CD4-positive, alpha-beta memory T cell (primary cell): ENCODE measurements around the gene SEMA6C. TPM values are rescaled to one million over a fixed set of nuclear protein-coding genes. Genes with fewer than 3 reads are reported as not detected.
"Not testable (repeated sequence)": the region's sequence is repeated elsewhere in the genome, so short reads cannot be mapped to it uniquely, and the experiment has no call there.

Experiments used
- CTCF ChIA-PET: fragments of 350-600 bp; sonication (Branson Sonifier 250); formaldehyde crosslinking; loops from one replicate; lab custom pipeline; 2021; ENCODE audit warnings: inconsistent platforms; ENCODE audit not compliant: partially characterized antibody; lab: Charles Lee
- POLR2A ChIA-PET: fragments of 350-600 bp; sonication (Branson Sonifier 250); formaldehyde crosslinking; loops from one replicate; lab custom pipeline; 2021; ENCODE audit not compliant: partially characterized antibody; lab: Charles Lee
- DNase-seq, 5 donors: peaks; one replicate each; pipeline versions ENCODE4 v3.0.0 to v3.0.0-alpha.2; 2020 to 2022; ENCODE audit warnings: mixed read lengths in 1 of 5
- H3K27ac ChIP-seq: one replicate; pipeline ENCODE4 v1.7.0; 2013; ENCODE audit warnings: low read depth, low read length
- H3K27me3 ChIP-seq: 2 replicates; pipeline ENCODE4 v1.7.0; 2013; ENCODE audit warnings: mild to moderate bottlenecking, low read length, moderate library complexity; ENCODE audit not compliant: insufficient read depth
- H3K36me3 ChIP-seq: 2 replicates; pipeline ENCODE4 v1.7.0; 2013; ENCODE audit warnings: mild to moderate bottlenecking, low read length, moderate library complexity; ENCODE audit not compliant: insufficient read depth
- H3K4me1 ChIP-seq: 2 replicates; pipeline ENCODE4 v1.7.0; 2013; ENCODE audit warnings: mild to moderate bottlenecking, low read length, moderate library complexity; ENCODE audit not compliant: insufficient read depth
- H3K4me3 ChIP-seq, 2 donors: one replicate each; pipeline ENCODE4 v1.7.0; 2013; ENCODE audit warnings: low read length in 2 of 2, mild to moderate bottlenecking in 1 of 2
- H3K9me3 ChIP-seq, 2 donors: one replicate each; pipeline ENCODE4 v1.7.0; 2013; ENCODE audit warnings: low read length in 2 of 2, control low read depth in 1 of 2; ENCODE audit not compliant: control insufficient read depth in 1 of 2
- H3K27ac Mint-ChIP-seq, 7 donors: one replicate each; pipeline ENCODE4 v1.8.0; 2020 to 2021; ENCODE audit warnings: mixed read lengths in 7 of 7, mild to moderate bottlenecking in 6 of 7, inconsistent platforms in 3 of 7, moderate library complexity in 3 of 7
- H3K27me3 Mint-ChIP-seq, 2 donors: one replicate each; pipeline ENCODE4 v1.8.0; 2020 to 2021; ENCODE audit warnings: mixed read lengths in 2 of 2
- H3K36me3 Mint-ChIP-seq, 2 donors: one replicate each; pipeline ENCODE4 v1.8.0; 2020 to 2021; ENCODE audit warnings: mixed read lengths in 2 of 2, inconsistent platforms in 1 of 2, mild to moderate bottlenecking in 1 of 2
- H3K4me1 Mint-ChIP-seq, 4 donors: one replicate each; pipeline ENCODE4 v1.8.0; 2020 to 2021; ENCODE audit warnings: mixed read lengths in 4 of 4, mild to moderate bottlenecking in 1 of 4
- H3K4me3 Mint-ChIP-seq, 8 donors: one replicate each; pipeline ENCODE4 v1.8.0; 2020 to 2021; ENCODE audit warnings: mixed read lengths in 8 of 8, mild to moderate bottlenecking in 7 of 8, moderate library complexity in 6 of 8, inconsistent platforms in 3 of 8
- H3K9me3 Mint-ChIP-seq, 8 donors: one replicate each; pipeline ENCODE4 v1.8.0; 2020 to 2021; ENCODE audit warnings: mixed read lengths in 8 of 8, mild to moderate bottlenecking in 5 of 8, inconsistent platforms in 3 of 8, moderate library complexity in 1 of 8
- intact Hi-C: fragments of 100-400 bp; cut with micrococcal nuclease; formaldehyde crosslinking; loops from one replicate; pipeline ENCODE4 v1.15.1; 2023
- polyA plus RNA-seq, 2 donors: library from polyadenylated mRNA; unstranded; fragments of 300-500 nt; fragmentation: Illumina TruSeq; gene quantifications; one replicate each; pipeline ENCODE4 v1.2.3, GENCODE V29; 2021
- total RNA-seq, 2 experiments: library from RNA; stranded (reverse); gene quantifications; one replicate each; pipeline ENCODE4 v1.2.3, GENCODE V29; 2021

The SEMA6C gene, protein sequence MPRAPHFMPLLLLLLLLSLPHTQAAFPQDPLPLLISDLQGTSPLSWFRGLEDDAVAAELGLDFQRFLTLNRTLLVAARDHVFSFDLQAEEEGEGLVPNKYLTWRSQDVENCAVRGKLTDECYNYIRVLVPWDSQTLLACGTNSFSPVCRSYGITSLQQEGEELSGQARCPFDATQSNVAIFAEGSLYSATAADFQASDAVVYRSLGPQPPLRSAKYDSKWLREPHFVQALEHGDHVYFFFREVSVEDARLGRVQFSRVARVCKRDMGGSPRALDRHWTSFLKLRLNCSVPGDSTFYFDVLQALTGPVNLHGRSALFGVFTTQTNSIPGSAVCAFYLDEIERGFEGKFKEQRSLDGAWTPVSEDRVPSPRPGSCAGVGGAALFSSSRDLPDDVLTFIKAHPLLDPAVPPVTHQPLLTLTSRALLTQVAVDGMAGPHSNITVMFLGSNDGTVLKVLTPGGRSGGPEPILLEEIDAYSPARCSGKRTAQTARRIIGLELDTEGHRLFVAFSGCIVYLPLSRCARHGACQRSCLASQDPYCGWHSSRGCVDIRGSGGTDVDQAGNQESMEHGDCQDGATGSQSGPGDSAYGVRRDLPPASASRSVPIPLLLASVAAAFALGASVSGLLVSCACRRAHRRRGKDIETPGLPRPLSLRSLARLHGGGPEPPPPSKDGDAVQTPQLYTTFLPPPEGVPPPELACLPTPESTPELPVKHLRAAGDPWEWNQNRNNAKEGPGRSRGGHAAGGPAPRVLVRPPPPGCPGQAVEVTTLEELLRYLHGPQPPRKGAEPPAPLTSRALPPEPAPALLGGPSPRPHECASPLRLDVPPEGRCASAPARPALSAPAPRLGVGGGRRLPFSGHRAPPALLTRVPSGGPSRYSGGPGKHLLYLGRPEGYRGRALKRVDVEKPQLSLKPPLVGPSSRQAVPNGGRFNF
- total RNA-seq (1 to 10 TPM; 7.6 to 8.2 TPM), polyA plus RNA-seq (1 to 10 TPM in 1 of 2 donors, under 1 TPM in 1; 0.54 to 2.1 TPM)

DNA sequence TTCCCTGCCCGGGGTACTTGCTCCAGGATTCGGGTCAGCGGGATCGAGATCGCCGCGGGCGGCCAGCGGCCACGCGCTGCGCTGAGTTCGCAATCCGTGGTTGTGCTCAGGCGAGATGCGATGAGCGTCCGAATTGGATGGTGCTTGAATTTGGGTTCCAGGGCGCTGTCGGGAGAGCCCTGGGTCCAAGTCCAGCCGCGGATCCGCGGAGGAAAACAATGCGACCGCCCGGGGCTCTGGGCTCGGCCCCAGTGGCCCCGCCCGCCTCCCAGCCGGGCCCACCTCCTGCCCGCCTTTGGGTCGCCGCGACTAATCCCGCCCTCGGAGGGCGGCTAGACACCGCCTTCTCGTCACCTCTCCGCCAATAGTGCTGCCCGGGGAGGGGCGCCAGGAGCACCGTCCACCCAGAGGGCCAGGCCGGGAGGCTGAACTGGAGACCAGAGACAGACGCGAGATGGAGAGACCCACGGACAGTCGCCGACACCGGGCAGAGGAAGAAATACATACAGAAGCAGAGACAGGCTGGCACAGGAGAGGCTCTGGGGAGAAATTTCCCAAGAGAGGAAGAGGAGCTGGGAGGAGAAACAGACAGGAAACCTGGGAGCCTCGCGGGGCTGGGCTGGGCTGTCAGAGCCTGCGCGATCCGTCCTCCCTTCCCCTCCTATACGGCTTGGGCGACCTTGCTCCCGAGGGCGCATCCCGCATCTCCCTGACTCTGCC lies at the start of gene SEMA6C:
Gene SEMA6C (minus strand): TSS at position 220 of the 720 bp plus-strand sequence. CDS start 4,010 bp downstream, outside the sequence.
- H3K27me3 Mint-ChIP-seq: peaks cover 0 to 2% of the 10 kb centered on the region in 2 donors
- CTCF ChIA-PET: interaction anchor here (0.8 to 1.2 kb wide), 3 partner anchors 9 to 47 kb away, joined by 3 to 5 read pairs (median 4); partner anchors contain the start of gene TNFAIP8L2
- intact Hi-C loops: loop anchor here (1.0 to 2.0 kb wide), 2 partner anchors 11 to 16 kb away; no protein-coding TSS in a partner anchor
- H3K36me3 Mint-ChIP-seq: peaks cover 0 to 2% of the 10 kb centered on the region in 2 donors
- H3K4me3 Mint-ChIP-seq: peak within 1 kb of the TSS; percentile 92 to 98 (median 97)
- peaks cover 9 to 33% (median 17%) of the 10 kb centered on the region in 4 donors for H3K4me1 Mint-ChIP-seq
- H3K9me3 Mint-ChIP-seq: no peaks in the 10 kb centered on the region
- H3K9me3 ChIP-seq: no peaks in the 10 kb centered on the region
- POLR2A ChIA-PET: interaction anchor here (0.6 to 2.7 kb wide), 7 partner anchors 11 to 135 kb away, joined by 3 to 20 read pairs (median 3); partner anchors contain the start of genes LYSMD1, SCNM1 and TNFAIP8L2
- peak within 1 kb of the TSS; percentile 37 to 96 (median 94) for H3K27ac Mint-ChIP-seq
- H3K4me1 ChIP-seq: peaks cover 24% of the 10 kb centered on the region
- no peaks in the 10 kb centered on the region for H3K36me3 ChIP-seq
- no peaks in the 10 kb centered on the region for H3K27me3 ChIP-seq
- H3K4me3 ChIP-seq: peak within 1 kb of the TSS; percentile 83
- DNase-seq: peak; percentile 80 to 88 (median 81)
- H3K27ac ChIP-seq: peak within 1 kb of the TSS; percentile 56

DNA sequence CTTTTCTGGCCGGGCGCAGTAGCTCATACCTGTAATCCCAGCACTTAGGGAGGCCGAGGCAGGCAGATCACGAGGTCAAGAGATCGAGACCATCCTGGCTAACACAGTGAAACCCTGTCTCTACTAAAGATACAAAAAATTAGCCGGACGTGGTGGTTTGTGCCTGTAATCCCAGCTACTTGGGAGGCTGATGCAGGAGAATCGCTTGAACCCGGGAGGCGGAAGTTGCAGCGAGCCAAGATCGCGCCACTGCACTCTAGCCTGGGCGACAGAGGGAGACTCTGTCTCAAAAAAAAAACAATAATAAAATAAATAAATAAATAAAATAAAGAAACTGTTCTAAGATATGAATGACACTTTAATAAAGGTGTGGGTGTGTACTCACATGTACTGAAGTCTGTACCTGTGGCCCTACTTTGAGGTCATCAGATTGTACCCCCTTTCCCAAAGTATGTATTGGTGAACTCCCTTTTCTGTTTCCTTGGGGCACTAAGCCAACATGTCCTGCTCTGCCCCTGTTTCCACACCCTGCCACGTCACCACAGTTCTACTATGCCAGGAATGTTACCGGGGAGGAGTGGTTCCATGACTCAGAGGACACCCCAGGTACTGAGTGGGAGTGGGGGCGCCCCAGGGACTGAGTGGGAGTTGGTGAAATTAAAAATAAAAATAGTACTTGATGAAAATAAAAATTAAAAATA lies 48.6 kb upstream of the SEMA6C start:
- H3K27ac Mint-ChIP-seq, H3K9me3 Mint-ChIP-seq, H3K27ac ChIP-seq, H3K27me3 Mint-ChIP-seq, H3K27me3 ChIP-seq, H3K36me3 ChIP-seq, H3K9me3 ChIP-seq, H3K4me3 ChIP-seq, DNase-seq, H3K4me3 Mint-ChIP-seq: not testable (repeated sequence)
- peaks cover 25% of the 10 kb centered on the region for H3K4me1 ChIP-seq
- intact Hi-C loops: loop anchor here (5.0 to 10.0 kb wide), 2 partner anchors 38 to 200 kb away; partner anchors contain the start of genes PSMB4 and TNFAIP8L2
- peaks cover 1 to 12% of the 10 kb centered on the region in 2 donors for H3K36me3 Mint-ChIP-seq
- H3K4me1 Mint-ChIP-seq: peaks cover 21 to 43% (median 35%) of the 10 kb centered on the region in 4 donors
- CTCF ChIA-PET: interaction anchor here (0.8 to 3.8 kb wide), 7 partner anchors 17 to 145 kb away, joined by 3 to 20 read pairs (median 6); no protein-coding TSS in a partner anchor
- POLR2A ChIA-PET: interaction anchor here (0.6 to 1.8 kb wide), 2 partner anchors 57 to 95 kb away, joined by 3 to 7 read pairs; no protein-coding TSS in a partner anchor

GRCh38 chr1:151193856-151194255 lies 47.4 kb upstream of the SEMA6C start:
- H3K27ac Mint-ChIP-seq: peak overlapping the region in 1 of 7 donors; percentile 2
- H3K4me1 Mint-ChIP-seq: peaks cover 15 to 43% (median 32%) of the 10 kb centered on the region in 4 donors
- H3K4me3 Mint-ChIP-seq: peak overlapping the region in 1 of 8 donors; percentile 40
- Histone ChIP-seq H3K27me3 (no peaks in the 10 kb centered on the region), H3K27ac (no peak overlapping the region), H3K36me3 (no peaks in the 10 kb centered on the region), H3K4me1 (peaks cover 22% of the 10 kb centered on the region), H3K9me3 (no peaks in the 10 kb centered on the region), H3K4me3 (no peak overlapping the region)
- ChIA-PET POLR2A (no interaction called here), CTCF (interaction anchor here (1.0 to 1.8 kb wide), 2 partner anchors 27 to 58 kb away, joined by 4 to 11 read pairs; no protein-coding TSS in a partner anchor)
- H3K9me3 Mint-ChIP-seq: peaks cover 0 to 3% (median 0%) of the 10 kb centered on the region in 8 donors
- peaks cover 0 to 14% of the 10 kb centered on the region in 2 donors for H3K36me3 Mint-ChIP-seq
- intact Hi-C loops: loop anchor here (5.0 to 10.0 kb wide), 2 partner anchors 37 to 201 kb away; partner anchors contain the start of genes PSMB4 and TNFAIP8L2
- H3K27me3 Mint-ChIP-seq: peaks cover 0 to 2% of the 10 kb centered on the region in 2 donors
- DNase-seq: no peak

GRCh38 chr1:151193304-151193703 lies 46.9 kb upstream of the SEMA6C start:
- no peak overlapping the region for H3K4me3 ChIP-seq
- H3K27ac ChIP-seq: no peak overlapping the region
- Mint-ChIP-seq H3K9me3 (peaks cover 0 to 1% (median 0%) of the 10 kb centered on the region in 8 donors), H3K36me3 (peaks cover 0 to 8% of the 10 kb centered on the region in 2 donors), H3K27me3 (peaks cover 0 to 2% of the 10 kb centered on the region in 2 donors), H3K27ac (no peak overlapping the region), H3K4me1 (peaks cover 19 to 43% (median 34%) of the 10 kb centered on the region in 4 donors), H3K4me3 (no peak overlapping the region)
- ChIA-PET CTCF (interaction anchor here (1.1 to 1.8 kb wide), 3 partner anchors 59 to 88 kb away, joined by 3 to 11 read pairs (median 4); partner anchors contain the start of gene PSMD4), POLR2A (no interaction called here)
- H3K36me3 ChIP-seq: no peaks in the 10 kb centered on the region
- no peaks in the 10 kb centered on the region for H3K27me3 ChIP-seq
- H3K9me3 ChIP-seq: no peaks in the 10 kb centered on the region
- intact Hi-C loops: loop anchor here (5.0 to 10.0 kb wide), 2 partner anchors 36 to 201 kb away; partner anchors contain the start of genes PSMB4 and TNFAIP8L2
- DNase-seq: no peak
- peaks cover 27% of the 10 kb centered on the region for H3K4me1 ChIP-seq

DNA sequence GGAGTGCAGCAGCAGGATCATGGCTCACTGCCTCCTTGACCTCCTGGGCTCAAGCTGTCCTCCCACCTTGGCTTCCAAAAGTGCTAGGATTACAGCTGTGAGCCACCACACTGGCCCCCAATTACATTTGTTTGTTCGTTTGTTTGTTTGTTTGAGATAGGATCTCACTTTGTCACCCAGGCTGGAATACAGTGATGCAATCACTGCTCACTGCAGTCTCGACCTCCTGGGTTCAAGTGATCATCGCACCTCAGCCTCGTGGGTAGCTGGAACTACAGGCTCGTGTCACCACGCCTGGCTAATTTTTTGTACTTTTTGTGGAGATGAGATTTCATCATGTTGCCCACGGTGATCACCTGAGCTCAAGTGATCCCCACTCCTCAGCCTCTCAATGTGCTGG lies 45.6 kb upstream of the SEMA6C start:
- peaks cover 25% of the 10 kb centered on the region for H3K4me1 ChIP-seq
- intact Hi-C loops: loop anchor here (5.0 to 10.0 kb wide), 2 partner anchors 35 to 203 kb away; partner anchors contain the start of genes PSMB4 and TNFAIP8L2
- Mint-ChIP-seq H3K9me3 (no peaks in the 10 kb centered on the region), H3K27me3 (peaks cover 0 to 2% of the 10 kb centered on the region in 2 donors), H3K27ac (no peak overlapping the region), H3K36me3 (peaks cover 0 to 8% of the 10 kb centered on the region in 2 donors), H3K4me3 (peak overlapping the region in 3 of 8 donors; percentile 14 to 43 (median 21)), H3K4me1 (peaks cover 20 to 43% (median 31%) of the 10 kb centered on the region in 4 donors)
- no peak overlapping the region for H3K4me3 ChIP-seq
- ChIA-PET CTCF (interaction anchor here (1.1 to 1.8 kb wide), 3 partner anchors 60 to 89 kb away, joined by 3 to 11 read pairs (median 4); partner anchors contain the start of gene PSMD4), POLR2A (no interaction called here)
- H3K36me3 ChIP-seq: no peaks in the 10 kb centered on the region
- no peak for DNase-seq
- no peaks in the 10 kb centered on the region for H3K9me3 ChIP-seq
- no peak overlapping the region for H3K27ac ChIP-seq
- H3K27me3 ChIP-seq: no peaks in the 10 kb centered on the region
